Uterus (tissue), 2 donors: Measurements from ENCODE around the gene GATD1.

ENCODE experiments used
- POLR2A ChIP-seq, 2 donors: fragments of 450-650 bp; IDR thresholded peaks; one replicate each; pipeline ENCODE4 v1.6.1; 2016; ENCODE audit warnings: antibody characterized with exemption in 2 of 2, mild to moderate bottlenecking in 1 of 2, moderate library complexity in 1 of 2
- TF ChIP-seq, protein P1 (sequence below), 4 experiments: fragments of 200-600 bp in 2 of 4; fragments of 450-650 bp in 2 of 4; sonication (generic) in 2 of 4; IDR thresholded peaks; one replicate each; pipeline ENCODE4 v1.5.1; 2016 to 2019; ENCODE audit warnings: antibody characterized with exemption in 4 of 4, mild to moderate bottlenecking in 2 of 4, moderate library complexity in 1 of 4

- TF ChIP-seq, protein P1, sequence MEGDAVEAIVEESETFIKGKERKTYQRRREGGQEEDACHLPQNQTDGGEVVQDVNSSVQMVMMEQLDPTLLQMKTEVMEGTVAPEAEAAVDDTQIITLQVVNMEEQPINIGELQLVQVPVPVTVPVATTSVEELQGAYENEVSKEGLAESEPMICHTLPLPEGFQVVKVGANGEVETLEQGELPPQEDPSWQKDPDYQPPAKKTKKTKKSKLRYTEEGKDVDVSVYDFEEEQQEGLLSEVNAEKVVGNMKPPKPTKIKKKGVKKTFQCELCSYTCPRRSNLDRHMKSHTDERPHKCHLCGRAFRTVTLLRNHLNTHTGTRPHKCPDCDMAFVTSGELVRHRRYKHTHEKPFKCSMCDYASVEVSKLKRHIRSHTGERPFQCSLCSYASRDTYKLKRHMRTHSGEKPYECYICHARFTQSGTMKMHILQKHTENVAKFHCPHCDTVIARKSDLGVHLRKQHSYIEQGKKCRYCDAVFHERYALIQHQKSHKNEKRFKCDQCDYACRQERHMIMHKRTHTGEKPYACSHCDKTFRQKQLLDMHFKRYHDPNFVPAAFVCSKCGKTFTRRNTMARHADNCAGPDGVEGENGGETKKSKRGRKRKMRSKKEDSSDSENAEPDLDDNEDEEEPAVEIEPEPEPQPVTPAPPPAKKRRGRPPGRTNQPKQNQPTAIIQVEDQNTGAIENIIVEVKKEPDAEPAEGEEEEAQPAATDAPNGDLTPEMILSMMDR (IDR thresholded peaks at IDR 0.05): no peak
- TF ChIP-seq POLR2A (IDR thresholded peaks at IDR 0.05): no peak
These were observed 30.8 kb downstream of the GATD1 start for GRCh38 chr11:746289-747157.
